GM18507 (cell line): ENCODE results near the gene MT1H.
"Not testable (repeated sequence)": the region's sequence is repeated elsewhere in the genome, so short reads cannot be mapped to it uniquely, and the experiment has no call there.

Source experiments
- DNase-seq: peaks from one replicate; pipeline ENCODE4 v3.0.0; 2011; ENCODE audit warnings: low read depth; ENCODE audit not compliant: insufficient read length; ENCODE audit errors: extremely low spot score
- FAIRE-seq: peaks from 2 replicates; lab custom pipeline; 2011; peaks lifted over from hg19 to GRCh38; lab: Jason Lieb, UNC

The MT1H gene

GRCh38 chr16:56708525-56709442 is 39.2 kb downstream of the MT1H start:
- FAIRE-seq (no peak), DNase-seq (no peak)

- no peak for FAIRE-seq
- DNase-seq, result no peak
These were observed 39.9 kb downstream of the MT1H start for GRCh38 chr16:56709443-56710040.

DNA sequence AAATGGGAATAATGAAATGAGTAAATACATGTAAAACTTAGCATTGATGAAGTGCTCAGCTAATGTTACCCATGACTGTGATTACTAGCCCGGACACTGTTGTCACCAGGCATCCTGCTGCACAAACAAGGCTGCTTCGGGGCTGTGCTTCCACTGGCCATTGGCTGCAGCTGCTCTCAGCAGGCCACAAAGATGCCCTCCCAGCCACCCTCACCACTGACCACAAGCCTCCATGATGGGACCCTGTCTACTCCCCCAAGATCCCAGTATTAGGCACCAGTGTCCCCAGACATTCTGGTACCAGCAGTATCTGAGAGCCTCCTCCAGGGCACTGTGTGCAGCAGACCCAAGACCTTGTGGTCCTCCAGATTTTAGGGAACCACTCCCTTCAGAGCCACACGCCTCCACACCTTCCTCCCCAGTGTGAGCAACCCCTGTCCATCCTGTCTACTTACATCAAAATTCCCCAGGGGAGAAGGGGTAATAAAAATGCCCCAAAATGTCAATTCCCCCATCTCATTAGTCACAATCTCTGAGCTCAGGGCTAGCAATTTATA is 40.6 kb downstream of the MT1H start:
- DNase-seq (no peak), FAIRE-seq (no peak)

- FAIRE-seq (no peak), DNase-seq (no peak)
These were observed 42.2 kb downstream of the MT1H start for GRCh38 chr16:56711862-56712261.

DNA sequence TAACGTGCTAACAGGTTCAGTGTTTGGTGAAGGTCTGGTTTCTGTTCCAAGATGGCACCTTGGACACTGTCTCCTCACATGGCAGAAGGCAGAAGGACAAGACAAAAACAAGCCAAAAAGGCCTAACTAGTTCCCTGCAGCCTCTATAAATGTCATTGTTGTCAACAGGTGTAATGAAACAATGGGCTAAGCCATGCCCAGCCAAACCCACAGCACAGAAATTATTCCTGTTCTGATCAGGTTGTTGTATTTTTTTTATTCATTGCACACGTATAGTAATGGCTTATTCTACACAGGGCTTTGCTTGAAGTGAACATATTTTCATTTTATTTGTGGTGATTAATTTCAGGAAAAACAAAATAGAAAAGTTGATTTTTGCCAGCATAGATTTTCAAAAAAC is 44.2 kb downstream of the MT1H start:
- DNase-seq, result no peak
- FAIRE-seq, result no peak

GRCh38 chr16:56715126-56715525 is 45.5 kb downstream of the MT1H start:
- FAIRE-seq, result no peak
- no peak for DNase-seq

DNA sequence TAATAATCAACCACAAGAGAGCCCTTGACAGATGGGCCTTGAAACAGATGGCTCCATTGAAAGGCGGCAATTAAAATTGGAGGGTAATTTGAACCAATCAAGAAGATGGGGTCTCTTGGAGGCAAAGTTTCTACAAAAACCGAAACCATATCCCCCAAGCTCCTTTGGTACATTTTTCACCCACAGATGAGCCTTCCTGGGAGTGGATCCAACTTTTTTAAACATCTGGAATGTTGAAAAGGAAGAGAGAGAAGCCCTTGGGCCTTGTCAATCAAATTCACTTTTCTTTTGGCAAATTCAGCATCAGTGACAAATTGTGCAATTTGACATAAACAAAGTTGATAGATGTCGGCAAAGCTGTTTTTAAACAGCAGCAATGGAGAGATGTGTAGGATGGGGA is 47.1 kb downstream of the MT1H start:
- FAIRE-seq, result peak; percentile 45
- DNase-seq, result no peak

- not testable (repeated sequence) for DNase-seq, FAIRE-seq
These were observed 47.9 kb downstream of the MT1H start for GRCh38 chr16:56717532-56717931.
